HG02981 (cell line): ENCODE measurements around the gene SGK1.
"Not testable (repeated sequence)": the region's sequence is repeated elsewhere in the genome, so short reads cannot be mapped to it uniquely, and the experiment has no call there.

Experiments used
- ATAC-seq: cut with Tn5 transposase; IDR thresholded peaks from one replicate; pipeline ENCODE4 v1.9.1; 2021; ENCODE audit warnings: mild to moderate bottlenecking, moderate library complexity; ENCODE audit not compliant: unreplicated experiment

The SGK1 gene

GRCh38 chr6:134230087-134230700 lies 87.7 kb downstream of the SGK1 start:
- ATAC-seq, result no peak

GRCh38 chr6:134229520-134229919 lies 88.4 kb downstream of the SGK1 start:
- no peak for ATAC-seq

GRCh38 chr6:134223796-134224420 lies 94.0 kb downstream of the SGK1 start:
- ATAC-seq, result no peak

- no peak for ATAC-seq
These were observed 96.7 kb downstream of the SGK1 start for GRCh38 chr6:134221250-134221649.

- ATAC-seq, result no peak
These were observed 100.1 kb downstream of the SGK1 start for GRCh38 chr6:134217798-134218140.

- no peak for ATAC-seq
These were observed 100.7 kb downstream of the SGK1 start for GRCh38 chr6:134217105-134217797.

- ATAC-seq, result peak; percentile 56
These were observed 101.5 kb downstream of the SGK1 start for GRCh38 chr6:134216301-134217010.

GRCh38 chr6:134213410-134213809 lies 104.5 kb downstream of the SGK1 start:
- not testable (repeated sequence) for ATAC-seq

- no peak for ATAC-seq
These were observed 106.6 kb downstream of the SGK1 start for GRCh38 chr6:134211297-134211696.

- ATAC-seq, result no peak
These were observed 110.5 kb downstream of the SGK1 start for GRCh38 chr6:134207421-134207820.

GRCh38 chr6:134205366-134205765 lies 112.5 kb downstream of the SGK1 start:
- ATAC-seq, result no peak

GRCh38 chr6:134204759-134205158 lies 113.2 kb downstream of the SGK1 start:
- not testable (repeated sequence) for ATAC-seq

GRCh38 chr6:134204031-134204430 lies 113.9 kb downstream of the SGK1 start:
- ATAC-seq, result no peak

- no peak for ATAC-seq
These were observed 116.2 kb downstream of the SGK1 start for GRCh38 chr6:134201716-134202115.

GRCh38 chr6:134199848-134200606 lies 117.9 kb downstream of the SGK1 start:
- ATAC-seq, result no peak

- ATAC-seq, result no peak
These were observed 119.8 kb downstream of the SGK1 start for GRCh38 chr6:134198093-134198492.

- ATAC-seq, result not testable (repeated sequence)
These were observed 120.2 kb downstream of the SGK1 start for GRCh38 chr6:134197685-134198084.

- peak; percentile 79 for ATAC-seq
These were observed 121.2 kb downstream of the SGK1 start for GRCh38 chr6:134196568-134197193.

- ATAC-seq, result no peak
These were observed 121.9 kb downstream of the SGK1 start for GRCh38 chr6:134195985-134196384.

GRCh38 chr6:134195164-134195906 lies 122.6 kb downstream of the SGK1 start:
- no peak for ATAC-seq
